ENCODE data around the gene F8. TPM values are rescaled to one million over a fixed set of nuclear protein-coding genes. Genes with fewer than 3 reads are reported as not detected.

F8 gene
- total RNA-seq, 1 donor from 2014 or later: 37.5 TPM

DNA sequence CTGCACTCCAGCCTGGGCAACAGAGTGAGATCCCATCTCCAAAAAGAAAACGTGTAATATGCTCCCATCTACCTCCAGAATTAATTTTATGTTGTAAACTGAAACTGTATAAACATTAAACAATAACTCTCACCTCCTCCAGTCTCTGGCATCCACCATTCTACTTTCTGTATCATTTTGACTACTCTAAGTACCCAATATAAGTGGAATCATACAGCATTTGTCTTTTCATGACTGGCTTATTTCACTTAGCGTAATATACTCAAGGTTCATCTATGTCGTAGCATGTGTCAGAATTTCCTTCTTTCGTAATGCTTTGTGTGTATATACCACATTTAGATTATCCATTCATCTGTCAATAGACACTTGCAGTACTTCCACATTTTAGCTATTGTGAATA is 20.6 kb downstream of the F8 start:
- no peak overlapping the region for H3K4me3 ChIP-seq
- intact Hi-C loops (cut with DNase I): no loop called here

DNA sequence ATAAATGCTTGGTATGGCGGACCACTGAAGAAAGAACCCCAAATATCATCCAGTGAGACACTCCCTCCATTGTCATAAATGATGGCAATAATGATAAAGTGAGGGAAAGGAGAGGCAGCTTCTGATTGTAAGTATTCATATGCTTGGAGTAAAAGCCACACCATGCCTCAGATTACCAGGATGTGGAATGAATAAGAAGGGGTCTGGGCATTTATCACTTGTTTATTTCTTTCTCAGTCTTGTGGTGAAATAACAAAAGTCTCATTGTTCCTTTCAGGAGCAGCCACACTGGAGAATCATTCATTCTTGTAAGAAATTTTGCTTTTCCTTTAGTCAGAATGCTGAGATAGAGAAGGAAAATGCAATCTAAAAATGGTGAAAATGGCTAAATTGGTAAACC is 21.7 kb downstream of the F8 start:
- ATAC-seq: no peak
- Histone ChIP-seq H3K27ac (no peak overlapping the region), H3K4me3 (no peak overlapping the region), H3K27me3 (ENCODE audit: low read depth) (no peaks in the 10 kb centered on the region), H3K4me1 (no peaks in the 10 kb centered on the region), H3K9me3 (no peaks in the 10 kb centered on the region), H3K36me3 (no peaks in the 10 kb centered on the region)
- intact Hi-C loops (cut with DNase I): no loop called here
- no peak for DNase-seq
- TF ChIP-seq CTCF (IDR thresholded peaks at IDR 0.05): no peak

More for the DNA sequence above, 20.6 kb downstream of the F8 start:
- no peak for ATAC-seq
- no peaks in the 10 kb centered on the region for H3K27me3 ChIP-seq (ENCODE audit: low read depth)
- no peak overlapping the region for H3K27ac ChIP-seq
- no peaks in the 10 kb centered on the region for H3K36me3 ChIP-seq
- no peaks in the 10 kb centered on the region for H3K4me1 ChIP-seq
- TF ChIP-seq CTCF (IDR thresholded peaks at IDR 0.05): no peak
- no peaks in the 10 kb centered on the region for H3K9me3 ChIP-seq
- no peak for DNase-seq

- DNase-seq (no peak), ATAC-seq (no peak)
- H3K36me3 ChIP-seq: no peaks in the 10 kb centered on the region
- no peaks in the 10 kb centered on the region for H3K9me3 ChIP-seq
- no peak overlapping the region for H3K4me3 ChIP-seq
- no peaks in the 10 kb centered on the region for H3K4me1 ChIP-seq
- no peak overlapping the region for H3K27ac ChIP-seq
- intact Hi-C loops (cut with DNase I): no loop called here
- no peaks in the 10 kb centered on the region for H3K27me3 ChIP-seq (ENCODE audit: low read depth)
- TF ChIP-seq CTCF (IDR thresholded peaks at IDR 0.05): no peak
Observed at GRCh38 chrX:154998204-154998880, 24.2 kb downstream of the F8 start.

DNA sequence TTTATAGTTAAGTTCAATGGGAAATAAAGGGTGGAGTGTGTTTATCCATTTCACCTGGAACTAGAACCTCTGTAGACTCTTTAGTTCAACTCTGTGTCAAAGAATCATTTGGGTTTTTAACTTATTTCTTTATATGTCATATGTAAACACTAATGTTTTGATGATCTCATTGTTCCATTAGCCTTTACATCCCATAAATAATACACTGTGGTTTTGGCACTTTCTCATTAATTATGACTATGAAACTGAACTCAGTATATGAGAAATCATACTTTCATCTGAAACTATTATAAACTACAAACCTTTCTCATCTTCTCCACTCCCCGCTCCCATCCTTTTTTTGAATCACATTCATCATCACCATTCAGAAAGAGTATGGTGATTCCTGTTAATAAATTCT is 31.0 kb downstream of the F8 start:
- intact Hi-C loops (cut with DNase I): no loop called here
- no peak for TF ChIP-seq CTCF (IDR thresholded peaks at IDR 0.05)

GRCh38 chrX:154991039-154991438 is 31.5 kb downstream of the F8 start:
- intact Hi-C loops (cut with DNase I): no loop called here
- Histone ChIP-seq H3K27ac (no peak overlapping the region), H3K27me3 (ENCODE audit: low read depth) (no peaks in the 10 kb centered on the region), H3K4me3 (no peak overlapping the region), H3K4me1 (no peaks in the 10 kb centered on the region), H3K36me3 (no peaks in the 10 kb centered on the region), H3K9me3 (no peaks in the 10 kb centered on the region)
- ATAC-seq (no peak), DNase-seq (no peak)
- TF ChIP-seq CTCF (IDR thresholded peaks at IDR 0.05): no peak

More for the DNA sequence above, 31.0 kb downstream of the F8 start:
- Histone ChIP-seq H3K36me3 (no peaks in the 10 kb centered on the region), H3K27me3 (ENCODE audit: low read depth) (no peaks in the 10 kb centered on the region), H3K4me1 (no peaks in the 10 kb centered on the region), H3K4me3 (no peak overlapping the region), H3K27ac (no peak overlapping the region), H3K9me3 (no peaks in the 10 kb centered on the region)
- DNase-seq (no peak), ATAC-seq (no peak)

All from lower lobe of right lung (tissue), 2 donors.